MM.1S (cell line): ENCODE measurements around the gene FAAH.
"Not testable (repeated sequence)": the region's sequence is repeated elsewhere in the genome, so short reads cannot be mapped to it uniquely, and the experiment has no call there.

Source experiments
- DNase-seq: peaks from one replicate; pipeline ENCODE4 v3.0.0-alpha.2; 2015
- H2AFZ ChIP-seq: fragments of 300-600 bp; sonication (generic); 2 replicates; pipeline ENCODE4 v1.6.0; 2016; ENCODE audit warnings: antibody characterized with exemption, low read length
- H3F3A ChIP-seq: fragments of 300-600 bp; sonication (generic); 2 replicates; pipeline ENCODE4 v1.6.1; 2016; ENCODE audit warnings: mild to moderate bottlenecking, antibody characterized with exemption, low read length, moderate library complexity, mixed read lengths; ENCODE audit not compliant: insufficient read depth
- H3K27ac ChIP-seq: fragments of 300-600 bp; sonication (generic); 2 replicates; pipeline ENCODE4 v1.5.1; 2016; ENCODE audit warnings: mild to moderate bottlenecking, low read length
- H3K27me3 ChIP-seq: fragments of 300-600 bp; sonication (generic); replicated peaks from 2 replicates; pipeline ENCODE4 v1.6.0; 2016; ENCODE audit warnings: low read length; ENCODE audit not compliant: insufficient read depth
- H3K36me3 ChIP-seq: fragments of 300-600 bp; sonication (generic); replicated peaks from 2 replicates; pipeline ENCODE4 v1.6.1; 2016; ENCODE audit warnings: mild to moderate bottlenecking, low read length, mixed read lengths; ENCODE audit not compliant: insufficient read depth
- H3K4me1 ChIP-seq: fragments of 300-600 bp; sonication (generic); 2 replicates; pipeline ENCODE4 v1.6.1; 2016; ENCODE audit warnings: low read length, mixed read lengths
- H3K4me2 ChIP-seq: fragments of 300-600 bp; sonication (generic); 2 replicates; pipeline ENCODE4 v1.6.0; 2016; ENCODE audit warnings: low read depth, low read length
- H3K4me3 ChIP-seq: fragments of 300-600 bp; sonication (generic); 2 replicates; pipeline ENCODE4 v1.5.1; 2016; ENCODE audit warnings: low read length, mixed read lengths
- H3K79me2 ChIP-seq: fragments of 300-600 bp; sonication (generic); 2 replicates; pipeline ENCODE4 v1.6.1; 2016; ENCODE audit warnings: mixed run types, low read length, mixed read lengths
- H3K9ac ChIP-seq: fragments of 300-600 bp; sonication (generic); 2 replicates; pipeline ENCODE4 v1.6.1; 2016; ENCODE audit warnings: low read length, mixed read lengths
- H3K9me2 ChIP-seq: fragments of 300-600 bp; sonication (generic); replicated peaks from 2 replicates; pipeline ENCODE4 v1.6.1; 2016; ENCODE audit warnings: mild to moderate bottlenecking, low read length, mixed read lengths; ENCODE audit not compliant: insufficient read depth
- H3K9me3 ChIP-seq: fragments of 300-600 bp; sonication (generic); replicated peaks from 2 replicates; pipeline ENCODE4 v1.6.1; 2016; ENCODE audit warnings: mild to moderate bottlenecking, low read length, mixed read lengths; ENCODE audit not compliant: insufficient read depth
- H4K20me1 ChIP-seq: fragments of 300-600 bp; sonication (generic); 2 replicates; pipeline ENCODE4 v1.6.1; 2016; ENCODE audit warnings: mild to moderate bottlenecking, low read length, moderate library complexity, mixed read lengths; ENCODE audit not compliant: insufficient read depth
- CTCF ChIP-seq: fragments of 300-600 bp; sonication (generic); IDR thresholded peaks from 2 replicates; pipeline ENCODE4 v1.5.1; 2016; ENCODE audit warnings: antibody characterized with exemption, low read length, mixed read lengths
- EZH2 ChIP-seq: fragments of 300-600 bp; sonication (generic); optimal IDR thresholded peaks from 2 replicates; pipeline ENCODE3; 2017; ENCODE audit warnings: low read depth, mild to moderate bottlenecking, antibody characterized with exemption, low read length, mixed read lengths
- EZH2phosphoT487 ChIP-seq: fragments of 300-600 bp; sonication (generic); IDR thresholded peaks from 2 replicates; pipeline ENCODE4 v1.6.1; 2018; ENCODE audit warnings: antibody characterized with exemption, low read length

The FAAH gene

GRCh38 chr1:46394108-46394871 lies at the start of gene FAAH:
Gene FAAH (plus strand): TSS chr1:46394317. CDS start chr1:46394349, 32 bp downstream.
- Histone ChIP-seq H4K20me1 (no peaks in the 10 kb centered on the region), H3K9me2 (no peaks in the 10 kb centered on the region), H3K79me2 (peaks cover 33% of the 10 kb centered on the region), H3K27ac (peak within 1 kb of the TSS; percentile 60), H3K9ac (peak within 1 kb of the TSS; percentile 77), H3K36me3 (no peaks in the 10 kb centered on the region), H3K4me3 (peak within 1 kb of the TSS; percentile 95), H3K4me1 (peaks cover 19% of the 10 kb centered on the region), H3K9me3 (no peaks in the 10 kb centered on the region), H2AFZ (peak within 1 kb of the TSS; percentile 77), H3F3A (peaks cover 16% of the 10 kb centered on the region), H3K4me2 (peak within 1 kb of the TSS; percentile 80), H3K27me3 (no peaks in the 10 kb centered on the region)
- DNase-seq, result peak; percentile 85
- no peak for TF ChIP-seq EZH2
- TF ChIP-seq CTCF, result no peak
- no peak for TF ChIP-seq EZH2phosphoT487

DNA sequence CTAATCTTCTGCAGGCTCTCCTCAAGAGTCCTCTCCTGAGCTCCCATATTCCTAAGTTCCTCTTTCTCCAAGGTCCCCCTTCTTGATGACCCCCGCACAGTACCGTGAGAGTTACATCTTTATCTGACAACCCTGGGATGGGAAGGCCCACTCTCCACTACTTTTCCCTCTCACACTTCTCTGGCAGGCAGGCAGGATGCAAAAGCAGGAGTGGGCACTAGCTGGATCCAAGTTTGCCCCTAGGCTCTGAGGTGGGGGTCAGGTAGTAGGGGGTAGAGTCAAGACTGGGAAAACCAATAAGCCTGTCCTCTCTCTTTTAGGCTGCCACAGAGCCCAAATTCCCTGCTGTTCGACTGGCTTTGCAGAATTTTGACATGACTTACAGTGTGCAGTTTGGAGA lies 49.6 kb upstream of the FAAH start:
- Histone ChIP-seq H3K4me1 (peaks cover 11% of the 10 kb centered on the region), H3F3A (peaks cover 22% of the 10 kb centered on the region; the same call in 1 of the 2 replicates), H3K27me3 (no peaks in the 10 kb centered on the region), H3K4me3 (no peak overlapping the region), H2AFZ (no peak overlapping the region), H3K9me2 (no peaks in the 10 kb centered on the region), H4K20me1 (no peaks in the 10 kb centered on the region), H3K9me3 (no peaks in the 10 kb centered on the region), H3K36me3 (peaks cover 6% of the 10 kb centered on the region), H3K4me2 (no peak overlapping the region), H3K27ac (no peak overlapping the region), H3K79me2 (peaks cover 43% of the 10 kb centered on the region), H3K9ac (no peak overlapping the region)
- no peak for DNase-seq
- TF ChIP-seq EZH2, result no peak

DNA sequence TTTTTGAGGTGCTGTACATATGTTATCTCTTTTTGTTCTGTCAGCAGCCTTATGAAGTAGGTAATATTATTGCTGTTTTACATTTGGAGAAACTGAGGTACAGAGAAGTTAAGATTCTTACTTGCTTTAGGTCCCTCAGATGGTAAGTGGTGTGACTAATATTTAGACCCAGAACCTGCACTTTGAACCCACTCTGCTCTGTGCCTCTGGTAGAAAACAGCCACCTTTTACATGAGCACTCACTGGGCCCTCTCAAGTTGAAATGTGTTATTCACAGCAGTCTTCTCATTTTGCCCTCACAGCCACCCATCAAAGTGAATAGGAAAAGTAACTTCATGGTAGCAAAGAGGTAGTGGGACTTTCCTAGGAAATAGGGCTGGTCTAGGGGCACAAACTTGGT lies 48.8 kb upstream of the FAAH start:
- Histone ChIP-seq H3K79me2 (peaks cover 49% of the 10 kb centered on the region), H3K27ac (no peak overlapping the region), H3K4me1 (peaks cover 9% of the 10 kb centered on the region), H3K4me2 (no peak overlapping the region), H3K9me3 (no peaks in the 10 kb centered on the region), H3K4me3 (no peak overlapping the region), H3K9me2 (no peaks in the 10 kb centered on the region), H3K9ac (0 out of 2 replicates have a peak overlapping the region, but pooled peaks have one; percentile 2), H3F3A (peaks cover 20% of the 10 kb centered on the region; the same call in 1 of the 2 replicates), H2AFZ (no peak overlapping the region), H3K36me3 (peaks cover 6% of the 10 kb centered on the region), H3K27me3 (no peaks in the 10 kb centered on the region), H4K20me1 (no peaks in the 10 kb centered on the region)
- no peak for DNase-seq
- TF ChIP-seq EZH2, result no peak
- TF ChIP-seq CTCF, result no peak
- TF ChIP-seq EZH2phosphoT487, result no peak

- no peak overlapping the region for H2AFZ ChIP-seq
- no peaks in the 10 kb centered on the region for H3K9me3 ChIP-seq
- DNase-seq, result no peak
- peaks cover 5% of the 10 kb centered on the region; the same call in 1 of the 2 replicates for H3F3A ChIP-seq
- H4K20me1 ChIP-seq, result no peaks in the 10 kb centered on the region
- H3K9ac ChIP-seq, result no peak overlapping the region
- no peak overlapping the region for H3K4me2 ChIP-seq
- H3K4me1 ChIP-seq, result no peaks in the 10 kb centered on the region
- H3K36me3 ChIP-seq, result peaks cover 3% of the 10 kb centered on the region
- H3K79me2 ChIP-seq, result peaks cover 15% of the 10 kb centered on the region
- no peak overlapping the region for H3K4me3 ChIP-seq
- H3K27ac ChIP-seq, result no peak overlapping the region
- no peaks in the 10 kb centered on the region for H3K27me3 ChIP-seq
- TF ChIP-seq CTCF (no peak), EZH2phosphoT487 (no peak), EZH2 (no peak)
- H3K9me2 ChIP-seq, result no peaks in the 10 kb centered on the region
Observed at GRCh38 chr1:46352363-46352762, 41.8 kb upstream of the FAAH start.

- H3K27me3 ChIP-seq, DNase-seq, H3K4me1 ChIP-seq, H2AFZ ChIP-seq, H3K9ac ChIP-seq, H3K4me3 ChIP-seq, H3F3A ChIP-seq, H3K36me3 ChIP-seq, H4K20me1 ChIP-seq, H3K79me2 ChIP-seq, H3K4me2 ChIP-seq, H3K9me3 ChIP-seq, H3K9me2 ChIP-seq, H3K27ac ChIP-seq: not testable (repeated sequence)
Observed at GRCh38 chr1:46355920-46356319, 38.2 kb upstream of the FAAH start.
